ENCODE measurements around the gene DNAJB12.

The DNAJB12 gene

GRCh38 chr10:72295330-72295910 lies 59.3 kb downstream of the DNAJB12 start:
- TF ChIP-seq CTCF (IDR thresholded peaks at IDR 0.05; ENCODE audit: control extremely low read depth, extremely low read depth, low read depth, missing control alignments), result no peak
- ChIA-PET CTCF (no interaction called here), POLR2A (interaction anchor here (0.5 to 6.5 kb wide), 7 partner anchors 20 to 400 kb away, joined by 3 to 86 read pairs (median 4); partner anchors contain the start of gene DDIT4)
- no peak for DNase-seq (ENCODE audit: extremely low spot score)

GRCh38 chr10:72292223-72292691 lies 62.5 kb downstream of the DNAJB12 start:
- TF ChIP-seq CTCF (IDR thresholded peaks at IDR 0.05; ENCODE audit: control extremely low read depth, extremely low read depth, low read depth, missing control alignments), result no peak
- DNase-seq (ENCODE audit: extremely low spot score), result no peak
- ChIA-PET POLR2A (interaction anchor here (1.2 to 6.5 kb wide), 2 partner anchors 17 to 40 kb away, joined by 3 to 86 read pairs; partner anchors contain the start of gene DDIT4), CTCF (interaction anchor here (1.1 to 6.1 kb wide), 12 partner anchors 9 to 160 kb away, joined by 3 to 54 read pairs (median 4); partner anchors contain the start of gene DDIT4)

GRCh38 chr10:72291019-72291532 lies 63.6 kb downstream of the DNAJB12 start:
- ChIA-PET CTCF (interaction anchor here (1.1 to 6.1 kb wide), 7 partner anchors 11 to 159 kb away, joined by 3 to 54 read pairs (median 7); partner anchors contain the start of gene DDIT4), POLR2A (interaction anchor here (0.5 to 1.4 kb wide), 5 partner anchors 13 to 805 kb away, joined by 3 to 5 read pairs (median 4); partner anchors contain the start of genes DDIT4 and P4HA1)
- no peak for DNase-seq (ENCODE audit: extremely low spot score)
- no peak for TF ChIP-seq CTCF (IDR thresholded peaks at IDR 0.05; ENCODE audit: control extremely low read depth, extremely low read depth, low read depth, missing control alignments)

GRCh38 chr10:72285972-72286521 lies 68.7 kb downstream of the DNAJB12 start:
- TF ChIP-seq CTCF (IDR thresholded peaks at IDR 0.05; ENCODE audit: control extremely low read depth, extremely low read depth, low read depth, missing control alignments), result no peak
- ChIA-PET POLR2A (interaction anchor here (0.5 to 2.7 kb wide), 3 partner anchors 11 to 38 kb away, joined by 4 to 13 read pairs (median 5); partner anchors contain the start of gene DDIT4), CTCF (interaction anchor here (0.9 to 2.0 kb wide), 4 partner anchors 11 to 56 kb away, joined by 3 to 8 read pairs (median 5); partner anchors contain the start of gene DDIT4)
- DNase-seq (ENCODE audit: extremely low spot score), result no peak

DNA sequence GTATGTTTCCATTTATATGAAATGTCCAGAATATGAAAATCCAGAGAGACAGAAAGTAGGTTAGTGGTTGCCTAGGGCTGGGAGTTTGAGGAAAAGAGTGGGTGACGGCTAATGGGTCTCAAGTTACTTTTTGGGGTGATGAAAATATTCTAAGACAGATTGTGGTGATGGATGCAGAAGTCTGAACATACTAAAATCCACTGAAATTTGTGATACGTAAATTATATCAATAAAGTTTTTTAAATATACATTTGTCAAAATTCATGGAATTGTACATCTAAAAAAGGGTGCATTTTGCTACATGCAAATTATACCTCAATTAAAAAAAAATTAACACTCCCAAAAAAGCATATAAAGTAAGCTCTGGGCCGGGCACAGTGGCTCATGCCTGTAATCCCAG lies 71.6 kb downstream of the DNAJB12 start:
- TF ChIP-seq CTCF (IDR thresholded peaks at IDR 0.05; ENCODE audit: control extremely low read depth, extremely low read depth, low read depth, missing control alignments), result no peak
- no peak for DNase-seq (ENCODE audit: extremely low spot score)
- ChIA-PET CTCF (interaction anchor here (1.0 to 2.8 kb wide), 3 partner anchors 8 to 10 kb away, joined by 4 to 15 read pairs (median 5); partner anchors contain the start of gene DDIT4), POLR2A (interaction anchor here (1.3 kb wide), 1 partner anchor 9 kb away, joined by 4 read pairs; the partner anchor contains the start of gene DDIT4)

All from GM10248 (cell line).